Stimulated activated CD8-positive, alpha-beta memory T cell treated with anti-CD3 and anti-CD28 coated beads, Interleukin-7, amount 100 ng/mL, for 1 hour (primary cell): ENCODE measurements around the gene EXOC3L4.
"Not testable (repeated sequence)": the region's sequence is repeated elsewhere in the genome, so short reads cannot be mapped to it uniquely, and the experiment has no call there.

Source experiments
- DNase-seq, 2 donors: peaks; one replicate each; pipeline ENCODE4 v3.0.0-alpha.2; 2020; ENCODE audit warnings: low read depth in 2 of 2

EXOC3L4 gene

DNA sequence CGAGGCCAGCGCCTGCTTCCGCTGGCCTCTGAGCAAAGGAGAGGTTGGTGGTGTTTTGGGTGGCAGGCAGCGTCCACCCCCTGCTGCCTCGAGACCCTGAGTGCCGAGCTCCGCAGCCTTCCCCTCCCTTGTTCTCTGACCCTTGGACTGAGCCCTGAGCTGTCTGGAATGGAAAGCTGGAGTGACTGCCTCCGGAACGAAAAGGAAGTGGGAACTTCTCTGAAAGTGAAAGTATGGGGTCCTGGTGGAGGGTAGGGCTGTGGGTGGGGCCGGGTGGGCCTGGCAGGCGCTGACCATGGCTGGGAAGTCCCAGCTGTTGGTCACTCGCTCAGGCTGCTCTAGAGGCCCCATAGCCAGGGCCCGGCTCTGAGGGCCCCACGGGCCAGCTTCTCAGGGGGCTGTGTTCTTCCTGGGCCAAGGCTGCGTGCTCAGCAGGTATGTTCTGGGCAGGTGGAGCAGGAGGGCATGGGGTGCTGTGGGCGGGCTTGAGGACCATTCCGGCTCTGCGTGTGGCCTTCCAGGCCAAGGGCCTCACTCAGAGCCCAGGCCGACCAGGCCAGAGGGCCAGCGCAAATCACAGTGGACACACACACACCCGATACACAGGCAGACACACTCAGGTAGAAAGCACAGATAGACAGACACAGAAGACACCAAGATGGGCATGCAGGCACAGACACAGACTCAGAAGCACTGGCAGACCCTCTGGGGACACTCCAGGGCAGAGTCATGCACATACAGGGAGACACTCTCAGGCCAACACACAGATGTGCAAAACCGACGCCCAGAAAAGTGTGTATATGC is at the start of gene EXOC3L4:
EXOC3L4 (plus strand) TSS at position 320 of the 804 bp plus-strand sequence. CDS start 5,495 bp downstream, outside the sequence.
- no peak for DNase-seq

DNA sequence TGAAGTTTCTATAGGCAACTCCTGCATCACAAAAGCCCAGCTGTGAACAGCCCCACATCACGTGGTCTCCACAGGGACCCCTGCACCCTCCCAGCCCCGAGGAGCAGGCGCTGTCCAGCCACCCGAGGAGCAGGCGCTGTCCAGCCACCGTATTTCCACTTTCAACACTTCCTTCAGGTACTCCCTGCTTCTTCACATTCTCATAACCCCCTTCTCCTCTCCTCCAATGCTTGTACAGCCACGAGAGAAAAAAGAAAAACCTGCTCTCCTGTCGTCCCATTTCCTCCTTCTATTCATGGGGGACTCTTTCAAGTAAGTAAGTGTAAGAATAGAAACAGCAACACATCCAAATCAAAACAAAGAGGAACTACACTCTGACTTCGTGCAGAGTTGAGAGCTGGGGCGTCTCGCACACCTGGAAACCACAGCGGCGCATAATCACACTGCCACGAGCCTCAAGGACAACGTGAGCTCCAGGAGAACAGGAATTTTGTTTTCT is 49.1 kb upstream of the EXOC3L4 start:
- DNase-seq, result no peak

DNA sequence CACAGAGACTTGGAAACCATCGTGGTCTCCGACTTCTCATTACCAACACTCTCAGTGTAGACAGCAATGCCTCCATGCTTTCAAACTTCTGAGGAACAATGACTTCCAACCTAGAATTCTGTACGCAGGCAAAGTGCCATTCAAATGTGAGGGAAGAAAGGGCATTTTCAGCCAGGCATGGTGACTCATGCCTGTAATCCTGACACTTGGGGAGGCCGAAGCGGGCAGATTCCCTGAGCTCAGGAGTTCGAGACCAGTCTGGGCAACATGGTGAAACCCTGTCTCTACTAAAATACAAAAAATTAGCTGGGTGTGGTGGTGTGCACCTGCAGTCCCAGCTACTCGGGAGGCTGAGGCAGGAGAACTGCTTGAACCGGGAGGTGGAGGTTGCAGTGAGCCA is 47.1 kb upstream of the EXOC3L4 start:
- DNase-seq, result not testable (repeated sequence)

DNA sequence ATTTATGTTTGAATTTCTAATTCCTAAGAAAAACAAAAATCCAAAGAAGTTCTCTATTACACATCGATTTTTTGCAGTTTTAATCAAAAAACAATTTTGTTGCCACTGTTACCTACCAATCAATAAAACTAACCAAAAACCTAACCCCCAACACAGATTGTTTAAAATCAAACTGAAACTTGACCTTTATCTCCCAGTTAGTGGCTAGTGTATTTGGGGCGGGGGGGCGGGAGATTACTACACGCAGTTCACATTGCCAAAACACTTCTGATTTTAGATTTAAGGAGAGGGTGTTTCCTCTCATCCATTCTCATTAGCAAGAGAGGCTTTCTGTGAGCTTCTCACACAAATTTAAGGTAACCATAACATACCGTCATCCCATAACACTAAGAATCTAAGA is 43.6 kb upstream of the EXOC3L4 start:
- DNase-seq, result no peak

DNA sequence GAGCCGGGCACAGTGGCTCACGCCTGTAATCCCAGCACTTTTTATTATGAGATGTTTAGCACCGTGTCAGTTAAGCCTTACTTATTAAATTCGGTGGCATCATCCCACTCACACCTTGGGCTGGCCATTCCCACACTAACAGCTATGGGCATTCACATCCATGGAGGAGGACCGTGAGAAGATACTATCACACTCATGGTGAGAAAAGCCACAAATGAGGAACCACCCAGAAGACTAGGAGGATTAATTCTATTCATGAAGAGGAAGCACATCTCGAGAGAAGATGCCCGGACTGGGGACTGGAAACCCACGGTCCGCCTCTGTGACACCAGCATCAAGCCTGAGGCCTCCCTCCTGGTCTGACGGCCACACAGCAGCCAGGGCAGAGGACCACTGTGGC is 42.1 kb upstream of the EXOC3L4 start:
- DNase-seq, result no peak

DNA sequence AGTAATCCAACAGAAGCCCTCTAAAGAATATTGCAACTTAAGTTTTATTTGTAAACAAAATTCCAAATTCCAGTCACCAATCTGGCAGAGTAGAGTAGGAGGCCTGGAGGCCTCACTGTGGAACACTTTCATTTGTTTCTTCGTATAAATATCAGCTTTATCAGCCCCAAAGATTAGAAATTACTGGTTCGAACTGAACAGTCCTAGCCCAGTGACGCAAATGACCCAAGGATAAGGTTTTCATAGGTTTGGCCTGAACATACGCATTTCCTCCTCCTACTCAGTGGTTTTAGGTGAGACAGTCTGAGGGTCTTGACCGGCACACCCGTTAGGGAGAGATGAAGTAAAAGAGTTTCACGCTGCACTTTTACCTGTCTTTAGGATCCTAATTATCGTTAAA is 38.8 kb upstream of the EXOC3L4 start:
- DNase-seq, result no peak

DNA sequence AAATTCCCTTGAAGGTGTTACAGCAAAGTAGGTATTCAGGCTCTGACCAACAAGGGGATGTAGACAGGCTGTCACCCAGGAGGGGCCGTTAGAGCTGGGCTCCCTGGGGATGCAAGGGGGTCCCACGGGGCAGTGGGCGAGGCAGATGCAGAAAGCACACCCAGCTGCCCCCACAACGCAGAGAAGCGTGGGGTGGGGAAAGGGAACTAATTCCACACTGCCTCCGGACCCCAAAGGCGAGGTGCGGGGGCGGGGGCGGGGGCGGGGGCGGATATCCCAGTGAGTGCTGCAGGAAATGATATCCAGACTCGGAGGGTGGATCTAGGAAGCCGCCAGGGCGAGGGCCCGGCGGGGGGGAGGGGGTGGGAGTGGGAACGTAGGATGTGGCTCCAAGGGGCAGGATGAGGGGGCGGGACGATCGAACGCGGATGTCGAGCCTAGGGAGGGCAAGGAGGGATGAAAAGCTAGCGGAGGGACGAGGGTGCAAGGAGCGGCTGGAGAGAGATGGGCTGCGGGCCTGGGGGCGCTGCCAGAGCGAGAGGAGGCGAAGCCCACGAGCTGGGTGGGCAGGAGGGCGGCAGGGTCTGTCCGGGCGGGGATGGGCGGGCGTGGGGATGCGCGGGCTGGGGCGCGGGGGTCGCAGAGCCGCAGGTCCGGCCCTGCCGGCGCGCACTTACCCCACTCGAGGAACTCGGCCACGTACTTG is 38.0 kb upstream of the EXOC3L4 start:
- DNase-seq, result no peak

DNA sequence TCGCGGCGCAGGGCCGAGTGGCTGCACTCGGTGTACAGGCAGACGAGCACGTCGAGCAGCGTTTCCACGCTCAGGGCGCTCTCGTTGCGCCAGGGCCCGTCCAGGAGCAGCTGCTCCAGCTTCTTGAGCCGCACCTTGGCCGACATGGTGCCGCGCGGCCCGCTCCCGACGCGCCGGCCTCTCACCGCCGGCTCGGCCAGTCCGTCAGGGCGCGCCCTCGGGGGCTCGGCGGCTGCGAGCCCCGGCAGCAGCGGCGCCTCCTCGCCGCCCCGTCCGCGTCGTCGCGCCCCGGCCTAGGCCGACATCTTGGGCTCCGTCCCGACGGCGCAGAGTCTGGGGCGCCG is 37.5 kb upstream of the EXOC3L4 start:
- DNase-seq, result no peak

DNA sequence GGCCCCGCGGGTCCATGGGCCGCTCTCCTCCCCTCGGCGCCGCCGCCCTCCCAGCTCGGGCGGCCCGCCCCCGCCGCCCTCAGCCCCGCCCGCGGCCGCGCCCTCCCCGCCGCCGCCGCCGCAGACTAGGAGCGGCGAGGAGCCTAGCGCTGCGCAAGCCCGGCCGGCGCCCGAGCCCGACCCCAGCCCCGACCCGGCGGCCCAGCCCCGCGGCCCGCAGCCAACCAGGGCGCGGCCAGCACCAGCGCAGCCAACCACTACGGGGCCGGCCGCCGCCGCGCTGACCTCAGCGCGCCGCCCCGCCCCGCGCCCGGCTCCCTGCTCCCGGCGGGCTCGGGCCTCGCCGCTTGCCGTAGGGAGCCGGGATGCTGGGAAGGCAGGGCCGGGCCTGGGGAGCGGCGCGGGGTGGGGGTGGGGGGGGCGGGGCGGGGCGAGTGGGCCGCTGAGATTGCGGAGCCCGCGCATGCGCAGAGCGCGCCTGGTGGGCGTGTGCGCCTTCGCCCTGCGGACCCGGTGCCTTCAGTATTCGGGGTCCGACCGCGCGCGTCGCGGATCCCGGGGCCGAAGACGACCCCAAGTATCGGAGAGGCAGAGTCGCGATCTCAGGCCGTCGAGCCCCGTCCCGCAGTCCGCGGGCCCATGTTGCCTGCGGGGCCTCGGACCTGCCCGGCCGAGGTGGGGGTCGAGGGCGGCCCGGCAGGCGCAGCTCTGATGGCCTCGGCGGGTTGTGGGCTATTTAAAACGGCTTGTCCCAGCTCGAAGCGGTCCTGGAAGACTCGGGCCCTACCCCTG is 37.0 kb upstream of the EXOC3L4 start, which contains the start of gene CDC42BPB:
CDC42BPB (minus strand) TSS at position 178 of the 792 bp plus-strand sequence. CDS start 376 bp downstream, outside the sequence.
- DNase-seq, result peak in 1 of 2 donors; percentile 21

DNA sequence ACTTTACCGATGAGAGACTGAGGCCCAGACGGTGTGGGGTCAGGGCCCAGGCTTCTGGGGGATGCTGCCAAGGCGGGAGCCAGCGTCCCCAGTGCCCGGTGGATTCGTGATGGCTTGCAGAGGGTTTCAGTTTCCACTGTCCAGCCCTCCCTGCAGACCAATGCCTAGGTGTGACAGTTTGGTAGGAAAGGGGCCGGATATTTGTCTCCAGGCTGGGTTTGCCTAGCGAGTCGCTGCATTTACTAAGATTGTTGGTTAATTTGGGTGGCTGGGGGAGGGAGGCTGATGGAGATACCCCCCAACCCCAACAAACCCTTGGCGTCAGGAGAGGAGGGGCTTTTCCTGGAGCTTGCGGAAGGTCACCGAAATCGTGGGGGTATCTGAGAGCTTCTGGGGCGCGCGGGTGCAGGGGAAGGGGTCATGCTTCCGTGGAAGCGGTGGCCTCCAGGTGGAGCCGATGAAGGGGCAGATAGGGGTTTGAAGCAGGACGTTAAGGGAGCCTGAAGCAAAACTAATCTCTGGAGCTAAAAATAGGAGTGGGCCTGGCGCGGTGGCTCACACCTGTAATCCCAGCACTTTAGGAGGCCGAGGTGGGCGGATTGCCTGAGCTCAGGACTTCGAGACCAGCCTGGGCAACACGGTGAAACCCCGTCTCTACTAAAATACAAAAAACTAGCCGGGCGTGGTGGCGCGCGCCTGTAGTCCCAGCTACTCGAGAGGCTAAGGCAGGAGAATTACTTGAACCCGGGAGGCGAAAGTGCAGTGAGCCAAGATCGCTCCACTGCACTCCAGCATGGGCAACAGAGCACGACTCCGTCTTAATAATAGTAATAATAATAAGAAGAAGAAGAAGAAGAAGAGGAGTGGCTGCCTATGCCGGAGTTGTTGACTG is 36.1 kb upstream of the EXOC3L4 start:
- no peak for DNase-seq

DNA sequence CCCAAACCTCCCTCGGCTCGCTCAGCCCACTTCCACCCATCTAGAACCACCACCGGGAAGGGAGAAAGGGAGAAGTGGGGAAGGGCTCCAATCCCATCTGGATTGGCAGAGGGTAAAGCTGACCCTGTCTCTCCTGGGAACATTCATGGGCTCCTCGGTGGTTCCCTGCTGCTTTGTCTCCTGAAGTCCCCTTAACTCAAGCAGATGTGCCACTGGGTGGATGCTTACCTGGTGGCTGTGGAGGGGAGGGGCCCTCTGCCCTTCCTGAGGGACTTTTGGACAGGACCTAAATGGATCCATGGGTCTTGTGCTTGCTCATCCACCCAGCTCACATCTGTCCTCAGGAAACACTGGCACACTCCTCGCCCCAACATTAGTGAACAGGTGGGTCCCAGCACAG is 35.0 kb upstream of the EXOC3L4 start:
- DNase-seq, result no peak

DNA sequence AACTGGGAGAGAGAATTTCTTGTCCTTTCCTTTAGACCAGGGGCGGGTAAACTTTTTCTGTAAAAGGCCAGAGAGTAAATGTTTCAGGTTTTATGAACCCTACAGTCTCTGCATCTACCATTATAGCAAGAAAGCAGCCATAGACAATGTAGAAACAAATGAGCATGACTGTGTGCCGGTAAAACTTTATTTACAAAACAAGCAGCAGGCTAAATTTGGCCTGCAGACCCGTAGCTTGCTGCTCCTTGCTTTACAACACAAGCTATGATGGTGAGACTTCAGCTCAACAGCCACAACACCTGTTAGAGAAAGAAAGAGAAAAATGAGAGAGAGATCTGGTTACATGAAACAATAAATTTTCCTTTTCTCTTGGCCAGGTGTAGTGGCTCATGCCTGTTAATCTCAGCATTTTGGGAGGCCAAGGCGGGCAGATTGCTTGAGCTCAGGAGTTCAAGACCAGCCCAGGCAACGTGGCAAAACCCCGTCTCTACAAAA is 33.0 kb upstream of the EXOC3L4 start:
- no peak for DNase-seq

DNA sequence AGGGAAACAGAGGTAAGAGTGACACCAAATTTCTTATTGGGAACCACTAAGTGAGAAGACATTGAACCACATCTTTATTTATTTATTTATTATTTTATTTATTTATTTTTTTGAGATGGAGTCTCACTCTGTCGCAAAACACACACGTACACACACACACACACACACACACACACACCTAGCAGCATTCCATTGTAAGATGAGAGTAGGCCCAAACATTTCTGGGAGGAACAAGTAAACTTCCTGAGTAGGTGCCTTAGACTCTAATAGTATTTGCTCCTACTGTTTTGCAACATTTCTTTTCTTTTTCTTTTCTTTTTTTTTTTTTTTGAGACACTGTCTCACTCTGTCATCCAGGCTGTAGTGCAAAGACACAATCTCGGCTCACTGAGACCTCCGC is 30.1 kb upstream of the EXOC3L4 start:
- DNase-seq, result no peak

DNA sequence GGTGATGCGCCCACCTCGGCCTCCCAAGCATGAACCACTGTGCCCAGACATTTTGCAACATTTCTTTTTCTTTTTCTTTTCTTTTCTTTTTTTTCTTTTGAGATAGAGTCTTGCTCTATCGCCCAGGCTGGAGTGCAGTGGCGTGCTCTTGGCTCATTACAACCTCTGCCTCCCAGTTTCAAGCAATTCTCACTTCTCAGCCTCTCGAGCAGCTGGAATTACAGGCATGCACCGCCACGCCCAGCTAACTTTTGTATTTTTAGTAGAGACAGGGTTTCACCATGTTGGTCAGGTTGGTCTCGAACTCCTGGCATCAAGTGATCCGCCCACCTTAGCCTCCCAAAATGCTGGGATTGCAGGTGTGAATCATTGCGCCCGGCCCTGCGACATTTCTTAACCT is 29.5 kb upstream of the EXOC3L4 start:
- no peak for DNase-seq

DNA sequence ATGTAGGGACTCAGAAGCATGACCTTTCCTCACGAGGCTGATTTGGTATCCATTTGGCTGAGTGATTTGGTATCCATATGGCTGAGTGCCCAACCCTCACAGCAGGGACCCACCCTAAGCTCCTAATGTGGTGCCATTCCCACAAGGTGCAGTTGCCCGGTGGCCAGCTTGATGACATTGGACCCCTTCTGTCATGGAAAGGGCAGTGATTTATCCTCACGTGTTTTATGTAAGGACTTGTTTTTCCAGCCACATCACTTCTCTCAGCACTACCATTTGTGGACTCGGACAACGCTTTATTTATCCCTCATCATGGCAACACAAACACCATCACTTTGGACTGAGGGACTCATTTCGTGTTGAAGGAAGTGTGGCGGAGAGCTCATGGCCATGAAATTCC is 28.7 kb upstream of the EXOC3L4 start:
- DNase-seq, result no peak

DNA sequence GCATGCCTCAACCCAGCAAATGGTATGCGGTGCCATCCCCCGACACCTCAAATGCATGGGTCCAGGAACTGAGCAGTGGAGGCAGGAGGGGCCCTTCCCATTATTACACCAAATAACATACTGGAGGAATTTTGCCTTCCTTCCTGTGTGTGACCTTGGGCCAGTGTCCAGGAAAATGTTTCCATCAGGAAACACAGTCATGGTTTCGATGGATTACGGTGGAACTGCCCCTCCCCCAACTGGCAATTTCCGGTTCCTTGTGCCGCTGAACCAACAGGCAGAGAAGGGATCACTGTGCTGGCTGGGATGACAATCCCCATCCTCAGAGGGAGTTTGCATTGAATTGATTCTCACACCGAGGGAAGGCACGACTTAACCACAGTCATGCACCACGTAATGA is 28.1 kb upstream of the EXOC3L4 start:
- no peak for DNase-seq

DNA sequence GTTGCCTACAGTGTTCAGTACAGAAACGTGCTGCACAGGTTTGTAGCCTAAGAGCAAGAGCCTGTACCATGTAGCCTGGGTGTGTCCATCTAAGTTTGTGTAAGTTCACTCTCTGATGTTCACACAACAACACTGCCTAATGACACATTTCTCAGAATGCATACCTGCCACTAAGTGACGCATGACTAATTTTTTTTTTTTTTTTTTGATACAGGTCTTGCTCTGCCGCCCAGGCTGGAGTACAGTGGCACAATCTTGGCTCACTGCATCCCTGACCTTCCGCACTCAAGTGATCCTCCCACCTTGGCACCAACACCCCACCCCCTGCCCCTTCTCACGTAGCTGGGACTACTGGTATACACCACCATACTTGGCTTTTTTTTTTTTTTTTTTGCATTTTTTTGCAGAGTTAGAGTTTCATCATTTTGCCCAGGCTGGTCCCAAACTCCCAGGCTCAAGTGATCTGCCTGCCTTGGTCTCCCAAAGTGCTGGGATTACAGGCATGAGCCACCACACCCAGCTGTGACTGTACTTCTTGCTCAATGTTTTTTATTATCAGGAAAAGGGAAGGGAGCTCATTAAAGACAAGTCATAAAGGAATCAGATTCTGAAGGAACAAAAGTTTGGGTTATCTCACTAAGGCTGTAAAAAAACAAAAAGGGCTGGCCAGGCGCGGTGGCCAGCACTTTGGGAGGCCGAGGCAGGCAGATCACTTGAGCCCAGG is 27.1 kb upstream of the EXOC3L4 start:
- no peak for DNase-seq

DNA sequence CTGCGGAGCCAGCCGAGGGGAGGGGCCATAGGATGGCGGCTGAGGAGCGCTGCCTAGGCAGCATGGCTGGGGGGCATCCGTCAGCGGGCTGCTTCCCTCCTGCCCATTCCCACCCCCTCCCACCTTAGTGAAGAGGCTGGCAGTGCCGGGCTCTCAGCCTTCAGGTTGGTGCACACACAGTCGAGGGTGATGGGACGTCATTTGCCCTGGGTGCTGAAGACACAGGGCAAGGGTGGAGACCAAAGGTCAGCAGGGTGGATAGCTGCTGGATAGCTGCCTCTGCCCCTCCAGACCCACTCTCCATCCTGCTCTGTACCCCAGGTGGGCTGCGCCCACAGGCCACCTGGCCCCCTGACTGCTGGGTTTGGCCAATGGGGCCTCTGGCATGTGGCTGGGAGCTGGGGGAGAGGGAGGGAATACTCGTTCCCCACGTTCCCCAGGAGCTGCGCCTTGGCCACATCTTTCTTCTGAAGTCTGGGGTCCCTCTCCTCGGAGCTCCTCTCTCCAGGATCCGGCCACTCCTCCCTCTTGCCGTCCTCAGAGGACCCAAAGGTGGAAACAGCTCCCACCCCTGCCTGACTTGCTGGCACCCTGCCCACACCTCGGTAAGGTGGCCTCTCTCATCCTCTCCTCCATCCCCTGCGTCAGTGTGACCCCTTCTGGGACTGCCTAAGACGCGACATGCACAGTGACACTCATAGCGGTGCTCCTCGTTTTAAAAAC is 26.0 kb upstream of the EXOC3L4 start:
- no peak for DNase-seq

DNA sequence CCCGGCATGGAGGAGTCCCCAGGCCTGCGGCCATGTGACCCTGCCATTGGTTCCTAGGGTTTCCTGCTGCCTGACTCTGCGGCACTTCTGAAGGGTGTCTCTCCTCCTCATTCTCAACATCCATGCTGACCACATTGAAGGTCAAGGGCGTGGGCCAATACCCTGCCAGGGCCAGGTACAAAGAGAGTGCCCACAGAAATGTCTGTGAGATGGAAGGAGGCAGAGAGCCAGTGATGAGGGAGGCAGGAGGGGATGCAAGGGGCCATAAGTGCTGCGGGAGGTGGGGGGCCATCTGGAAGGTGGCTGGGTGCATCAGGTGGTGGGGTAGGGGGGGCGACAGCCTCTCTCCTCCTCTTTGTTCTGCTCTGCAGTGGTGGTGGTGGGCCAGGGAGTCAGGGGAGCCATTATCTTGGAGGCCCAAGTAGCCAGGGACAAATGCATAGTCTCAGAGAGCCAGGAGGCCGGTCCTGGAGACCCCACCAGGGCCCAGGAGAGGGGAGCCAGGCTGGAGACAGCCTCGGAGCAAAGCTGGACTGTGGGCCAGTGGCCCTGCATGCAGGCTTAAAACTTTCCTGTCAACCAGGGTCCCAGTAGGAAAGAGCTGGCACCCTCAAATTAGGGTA is 24.2 kb upstream of the EXOC3L4 start:
- no peak for DNase-seq
